HS-27A (cell line): Measurements from ENCODE around the gene PODN.

Source experiments
- DNase-seq: peaks from one replicate; pipeline ENCODE4 v3.0.0-alpha.2; 2012; ENCODE audit warnings: low read depth, missing footprints

PODN gene

DNA sequence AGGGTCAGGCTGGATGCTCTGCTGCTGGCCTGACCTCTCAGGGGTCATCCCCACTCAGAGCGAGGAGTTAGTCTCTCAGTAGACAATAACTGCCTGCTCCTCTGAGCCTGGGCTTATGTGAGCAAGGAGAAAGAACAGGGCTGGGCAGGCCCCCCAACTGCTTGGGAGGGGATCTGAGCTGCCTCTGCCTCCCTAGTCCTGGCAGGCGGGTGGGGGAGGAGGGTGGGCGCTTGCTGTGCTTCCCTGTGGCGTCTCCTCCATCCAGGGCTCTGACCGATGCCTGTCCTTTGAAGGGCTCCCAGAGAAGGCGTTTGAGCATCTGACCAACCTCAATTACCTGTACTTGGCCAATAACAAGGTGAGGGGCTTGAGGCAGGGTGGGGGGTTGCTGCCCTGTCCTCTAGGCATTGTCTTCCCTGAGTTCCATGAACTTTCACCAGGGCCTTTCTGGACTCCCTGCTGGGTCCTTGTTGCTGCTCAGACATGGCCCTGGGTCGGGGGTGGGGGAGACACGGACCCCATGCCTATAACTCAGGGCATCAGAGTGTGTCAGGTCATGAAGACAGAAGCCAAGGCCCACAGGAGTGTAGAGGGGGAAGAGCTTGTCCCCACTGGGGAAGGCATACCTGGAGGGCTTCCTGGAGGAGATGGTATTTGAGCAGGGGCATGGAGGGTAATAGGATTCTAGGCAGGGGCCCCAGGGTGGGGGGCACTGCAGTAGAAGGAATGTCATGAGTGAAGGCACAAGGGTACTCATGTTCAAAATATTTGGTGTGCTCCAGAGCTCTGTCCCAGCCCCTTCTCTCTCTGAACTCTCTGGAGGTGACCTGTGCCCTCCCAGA is 12.5 kb downstream of the PODN start:
- DNase-seq = no peak

DNA sequence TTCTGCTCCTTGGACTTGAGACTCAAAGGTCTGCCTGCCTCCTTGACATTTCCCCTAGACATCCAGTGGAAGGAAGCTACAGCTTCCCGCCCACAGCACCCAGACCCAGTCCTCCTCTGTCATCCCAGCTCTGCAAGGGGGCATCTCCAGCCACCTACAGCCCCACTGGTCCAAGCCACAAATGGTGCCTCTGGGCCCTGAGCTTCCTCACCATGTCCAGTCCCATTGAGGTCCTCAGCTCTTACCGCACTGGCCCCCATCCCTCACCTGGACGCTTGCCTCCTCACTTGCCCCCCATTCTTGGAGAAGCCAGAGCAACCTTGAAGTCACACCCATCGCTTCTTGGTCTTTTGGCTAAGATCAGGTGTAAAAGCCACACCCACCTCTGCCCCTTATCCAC is 13.2 kb downstream of the PODN start:
- no peak for DNase-seq

DNA sequence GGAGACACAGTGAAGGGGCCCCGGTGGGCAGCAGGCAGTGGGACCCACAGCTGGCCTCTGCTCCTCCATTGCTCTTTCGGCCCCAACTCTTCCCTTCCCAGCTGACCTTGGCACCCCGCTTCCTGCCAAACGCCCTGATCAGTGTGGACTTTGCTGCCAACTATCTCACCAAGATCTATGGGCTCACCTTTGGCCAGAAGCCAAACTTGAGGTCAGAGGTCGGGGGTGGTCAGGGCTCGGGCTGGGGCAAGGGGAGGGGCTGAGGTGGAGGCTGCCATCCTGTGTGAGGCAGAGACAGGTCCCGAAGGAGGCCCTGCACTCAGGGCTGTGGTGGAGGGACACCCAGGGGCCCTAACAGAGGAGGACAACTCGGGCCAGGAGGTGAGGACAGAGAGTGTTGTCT is 13.7 kb downstream of the PODN start:
- DNase-seq = no peak

DNA sequence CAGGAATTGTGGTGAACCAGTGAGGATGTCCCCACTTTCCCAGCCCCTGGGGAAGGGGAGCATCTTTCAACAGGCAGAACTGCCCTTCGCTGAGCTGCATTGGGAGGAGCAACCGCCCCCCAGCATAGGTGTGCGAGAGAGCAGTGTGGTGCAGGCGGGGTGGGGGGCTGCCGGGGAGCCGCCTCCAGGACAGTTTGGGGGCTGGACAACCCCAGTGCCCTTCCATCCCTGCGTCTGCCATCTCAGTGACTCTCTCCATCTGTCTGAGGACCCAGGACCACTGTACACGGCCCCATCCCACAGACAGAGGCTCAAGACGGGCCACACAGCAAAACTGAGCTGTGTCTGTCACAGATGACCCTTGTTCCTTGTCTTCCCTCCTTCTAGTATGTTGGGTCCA is 14.2 kb downstream of the PODN start:
- no peak for DNase-seq

DNA sequence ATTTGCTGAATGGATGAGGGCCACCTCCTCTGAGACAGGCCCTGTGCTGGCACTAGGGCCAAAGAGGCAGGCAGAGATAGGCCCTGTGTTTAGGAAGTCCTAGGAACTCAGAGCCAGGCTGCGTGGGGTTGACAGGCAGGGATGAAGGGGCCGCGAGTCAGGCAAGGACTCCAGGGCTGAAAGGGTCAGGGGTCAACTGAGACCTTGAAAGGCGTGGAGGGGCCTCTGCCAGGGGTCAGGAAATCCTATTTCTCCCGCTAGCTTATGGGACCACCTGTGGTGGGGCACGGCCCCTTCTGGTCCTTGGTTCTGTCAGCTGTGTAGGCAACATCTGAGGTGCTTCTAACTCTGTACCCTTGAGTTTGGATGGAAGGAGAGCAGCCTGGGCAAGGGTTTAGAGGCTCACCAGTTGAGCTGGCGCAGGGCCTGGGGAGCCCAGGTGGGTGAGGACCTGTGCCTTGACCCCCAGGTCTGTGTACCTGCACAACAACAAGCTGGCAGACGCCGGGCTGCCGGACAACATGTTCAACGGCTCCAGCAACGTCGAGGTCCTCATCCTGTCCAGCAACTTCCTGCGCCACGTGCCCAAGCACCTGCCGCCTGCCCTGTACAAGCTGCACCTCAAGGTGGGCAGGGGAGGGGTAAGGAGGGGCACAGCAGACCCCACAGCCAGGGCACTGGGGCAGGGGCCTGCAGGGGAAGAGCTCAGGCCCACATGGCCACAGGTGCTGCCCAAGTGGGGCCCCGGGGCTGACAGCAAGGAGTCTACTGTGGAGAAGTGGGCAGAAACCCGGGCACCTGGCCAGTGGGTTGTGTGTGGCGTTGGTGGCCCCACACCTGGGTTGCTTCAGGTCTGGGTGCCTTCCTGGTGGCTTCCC is 14.9 kb downstream of the PODN start:
- no peak for DNase-seq

DNA sequence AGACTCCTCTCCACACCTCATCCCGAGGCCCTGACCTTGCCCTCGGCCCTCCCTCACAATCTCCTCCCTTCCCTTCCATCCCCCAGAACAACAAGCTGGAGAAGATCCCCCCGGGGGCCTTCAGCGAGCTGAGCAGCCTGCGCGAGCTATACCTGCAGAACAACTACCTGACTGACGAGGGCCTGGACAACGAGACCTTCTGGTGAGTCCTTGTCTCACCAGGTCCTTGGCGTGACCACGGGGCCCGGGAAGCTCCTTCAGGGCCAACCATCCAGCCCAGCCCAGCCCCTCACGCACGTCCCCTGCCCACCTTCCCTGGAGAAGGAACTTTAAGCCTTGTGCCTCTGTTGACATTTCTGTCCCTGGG is 15.6 kb downstream of the PODN start:
- no peak for DNase-seq

DNA sequence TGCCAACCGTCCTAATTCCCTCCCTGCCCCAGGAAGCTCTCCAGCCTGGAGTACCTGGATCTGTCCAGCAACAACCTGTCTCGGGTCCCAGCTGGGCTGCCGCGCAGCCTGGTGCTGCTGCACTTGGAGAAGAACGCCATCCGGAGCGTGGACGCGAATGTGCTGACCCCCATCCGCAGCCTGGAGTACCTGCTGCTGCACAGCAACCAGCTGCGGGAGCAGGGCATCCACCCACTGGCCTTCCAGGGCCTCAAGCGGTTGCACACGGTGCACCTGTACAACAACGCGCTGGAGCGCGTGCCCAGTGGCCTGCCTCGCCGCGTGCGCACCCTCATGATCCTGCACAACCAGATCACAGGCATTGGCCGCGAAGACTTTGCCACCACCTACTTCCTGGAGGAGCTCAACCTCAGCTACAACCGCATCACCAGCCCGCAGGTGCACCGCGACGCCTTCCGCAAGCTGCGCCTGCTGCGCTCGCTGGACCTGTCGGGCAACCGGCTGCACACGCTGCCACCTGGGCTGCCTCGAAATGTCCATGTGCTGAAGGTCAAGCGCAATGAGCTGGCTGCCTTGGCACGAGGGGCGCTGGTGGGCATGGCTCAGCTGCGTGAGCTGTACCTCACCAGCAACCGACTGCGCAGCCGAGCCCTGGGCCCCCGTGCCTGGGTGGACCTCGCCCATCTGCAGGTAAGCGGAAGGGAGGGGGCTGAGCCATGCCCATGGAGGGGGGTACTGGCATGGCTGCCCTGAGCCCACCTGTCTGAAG is 16.5 kb downstream of the PODN start:
- no peak for DNase-seq

DNA sequence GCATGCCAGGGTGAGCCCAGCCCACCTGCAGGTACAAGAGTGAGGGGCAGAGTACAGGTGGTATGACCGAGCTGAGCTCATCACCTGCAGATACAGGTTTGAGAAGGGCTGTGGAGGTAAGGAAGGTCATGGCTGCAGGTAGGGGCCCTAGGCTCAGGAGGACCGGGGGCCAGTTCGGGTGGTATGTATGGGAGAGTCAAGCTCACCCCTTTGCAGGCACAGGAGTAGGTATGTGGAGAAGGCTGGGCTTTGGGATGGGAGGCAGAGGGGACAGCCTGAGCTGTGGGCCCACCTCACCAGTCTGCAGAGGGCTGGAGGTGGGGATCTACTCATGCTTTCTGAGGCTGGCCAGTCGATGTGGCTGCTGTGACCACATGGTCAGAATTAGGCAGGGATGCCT is 17.2 kb downstream of the PODN start:
- no peak for DNase-seq

DNA sequence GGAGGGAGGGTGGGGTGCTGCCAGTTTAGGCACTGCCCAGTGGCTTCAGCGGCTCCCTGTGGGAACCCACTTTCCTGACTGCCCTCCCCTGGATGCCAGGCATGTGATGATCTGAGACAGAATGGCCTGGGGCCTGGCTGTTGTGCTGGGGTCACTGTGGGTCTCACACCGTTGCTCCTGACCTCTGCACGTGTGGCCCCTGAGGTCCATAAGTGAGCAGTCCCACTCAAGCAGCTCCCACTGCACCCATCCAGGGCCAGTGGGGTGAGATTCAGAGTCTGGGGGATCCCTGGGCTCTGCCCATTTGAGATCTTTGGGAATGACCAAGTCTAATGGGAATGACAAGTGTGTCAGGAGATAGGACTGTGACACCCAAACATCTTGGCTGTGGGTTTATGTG is 18.0 kb downstream of the PODN start:
- no peak for DNase-seq

DNA sequence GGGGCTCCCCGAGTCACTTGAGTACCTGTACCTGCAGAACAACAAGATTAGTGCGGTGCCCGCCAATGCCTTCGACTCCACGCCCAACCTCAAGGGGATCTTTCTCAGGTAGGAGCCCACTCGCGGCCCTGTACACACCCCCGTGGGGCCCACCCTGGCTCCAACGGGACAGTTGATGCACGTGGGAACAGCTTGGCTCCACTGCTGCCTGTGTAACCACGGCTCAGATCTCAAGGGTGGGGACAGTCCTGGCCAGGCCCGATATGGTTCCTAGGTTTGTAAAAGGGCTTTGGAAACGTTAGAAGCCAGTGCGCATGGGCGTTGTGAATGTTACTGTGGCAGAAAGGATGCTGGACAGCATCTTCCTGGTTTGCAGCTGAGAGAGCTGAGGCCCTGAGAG is 18.8 kb downstream of the PODN start:
- DNase-seq = no peak

DNA sequence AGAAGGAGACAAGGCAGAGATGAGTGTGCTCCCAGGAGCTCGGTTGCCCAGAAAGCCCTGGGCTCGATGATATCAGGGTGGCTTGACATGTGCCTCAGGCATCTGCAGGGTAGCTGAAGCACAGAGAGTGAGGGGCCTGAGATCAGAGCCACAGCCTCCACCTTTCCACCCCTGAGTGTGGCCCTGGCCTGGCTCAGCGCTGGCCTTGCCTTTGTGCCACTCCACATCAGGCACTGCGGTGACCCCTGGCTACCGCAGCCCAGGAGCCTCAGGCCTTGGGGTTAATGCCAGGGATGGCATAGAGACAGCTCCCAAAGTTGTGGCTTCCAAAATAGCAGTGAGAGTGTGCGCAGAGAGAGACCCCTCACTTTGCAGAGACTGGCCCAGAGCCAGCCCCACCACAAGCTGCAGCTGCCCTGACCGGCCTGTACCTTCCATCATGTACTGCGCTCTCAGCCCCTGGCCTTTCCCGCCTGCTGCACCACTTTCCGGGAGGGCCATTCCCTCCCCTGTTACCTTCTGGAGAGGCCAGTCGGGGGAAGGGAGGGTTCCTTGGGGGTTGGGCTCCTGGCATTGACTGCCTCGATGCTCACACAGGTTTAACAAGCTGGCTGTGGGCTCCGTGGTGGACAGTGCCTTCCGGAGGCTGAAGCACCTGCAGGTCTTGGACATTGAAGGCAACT is 19.5 kb downstream of the PODN start:
- no peak for DNase-seq

DNA sequence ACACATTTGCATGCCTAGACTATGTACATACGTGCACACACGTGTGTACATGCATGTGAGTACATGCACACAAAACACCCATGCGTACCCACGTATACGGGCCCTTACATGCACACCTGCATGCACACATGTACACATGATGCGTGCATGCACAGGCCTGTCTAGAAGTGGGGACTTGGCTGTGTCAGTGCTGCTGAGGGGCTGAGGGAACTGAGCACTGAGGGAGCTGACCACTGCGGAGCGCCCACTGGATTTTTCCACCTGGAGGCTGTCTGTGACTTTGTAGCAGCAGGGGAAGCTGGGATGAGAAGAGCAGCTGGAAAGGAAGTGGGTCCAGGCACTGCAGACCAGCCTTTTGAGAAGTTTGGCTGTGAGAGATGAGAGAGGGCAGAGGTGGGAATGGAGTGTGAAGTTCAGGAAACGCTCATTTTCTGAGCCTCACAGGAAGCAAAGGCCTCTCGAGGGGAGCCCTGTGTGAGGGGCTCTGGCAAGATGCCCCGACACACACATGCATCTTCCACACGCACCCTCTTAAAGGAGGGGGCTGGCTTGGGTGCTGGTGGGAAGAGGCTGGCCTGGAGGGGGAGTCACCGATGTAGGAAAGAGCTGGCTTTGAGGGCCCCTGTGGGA is 20.9 kb downstream of the PODN start:
- no peak for DNase-seq

DNA sequence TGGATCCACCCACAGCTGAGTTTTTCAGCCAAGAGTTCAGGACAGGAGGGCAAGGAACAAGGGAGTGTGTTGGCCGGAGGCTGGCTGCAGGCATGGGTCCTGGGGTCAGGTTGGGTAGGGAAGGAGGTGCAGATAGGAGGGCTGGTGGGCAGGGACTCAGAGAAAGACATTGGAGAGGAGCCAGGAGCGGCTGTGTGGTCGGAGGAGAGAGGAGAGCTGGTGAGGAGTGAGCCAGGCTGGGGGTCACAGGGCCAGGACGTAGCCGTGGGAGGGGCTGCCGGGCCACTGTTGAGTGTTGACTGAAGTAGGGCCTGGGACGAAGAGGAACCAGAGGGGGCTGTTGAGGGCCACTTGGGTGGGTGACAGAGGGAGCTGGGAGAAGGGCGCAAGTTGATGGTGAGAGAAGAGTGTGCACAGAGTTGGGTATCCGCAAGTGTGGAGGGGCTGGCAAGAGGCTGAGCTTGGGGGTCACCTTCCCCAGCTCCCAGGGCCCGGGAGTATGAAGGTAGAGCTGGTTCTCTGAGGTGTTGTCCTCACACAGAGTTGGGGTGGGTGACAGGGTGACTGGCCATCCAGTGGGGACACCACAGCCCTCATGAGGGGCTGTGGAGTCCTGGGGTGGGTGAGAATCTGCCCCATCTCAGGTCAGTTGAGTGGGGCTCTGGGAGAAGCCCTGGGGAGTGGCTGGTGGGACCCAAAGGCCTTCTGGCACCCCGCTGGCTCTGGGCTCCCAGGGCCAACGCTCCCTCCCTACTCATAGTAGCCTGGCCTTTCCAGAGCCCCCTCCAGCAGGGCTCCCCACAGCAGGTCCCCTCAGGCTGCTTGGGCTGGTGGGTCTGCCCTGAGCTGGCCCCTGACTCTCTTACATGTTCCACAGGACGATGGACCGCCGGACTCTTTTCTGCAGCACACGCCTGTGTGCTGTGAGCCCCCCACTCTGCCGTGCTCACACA is 21.9 kb downstream of the PODN start:
- no peak for DNase-seq

DNA sequence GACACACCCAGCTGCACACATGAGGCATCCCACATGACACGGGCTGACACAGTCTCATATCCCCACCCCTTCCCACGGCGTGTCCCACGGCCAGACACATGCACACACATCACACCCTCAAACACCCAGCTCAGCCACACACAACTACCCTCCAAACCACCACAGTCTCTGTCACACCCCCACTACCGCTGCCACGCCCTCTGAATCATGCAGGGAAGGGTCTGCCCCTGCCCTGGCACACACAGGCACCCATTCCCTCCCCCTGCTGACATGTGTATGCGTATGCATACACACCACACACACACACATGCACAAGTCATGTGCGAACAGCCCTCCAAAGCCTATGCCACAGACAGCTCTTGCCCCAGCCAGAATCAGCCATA is 22.6 kb downstream of the PODN start:
- no peak for DNase-seq

DNA sequence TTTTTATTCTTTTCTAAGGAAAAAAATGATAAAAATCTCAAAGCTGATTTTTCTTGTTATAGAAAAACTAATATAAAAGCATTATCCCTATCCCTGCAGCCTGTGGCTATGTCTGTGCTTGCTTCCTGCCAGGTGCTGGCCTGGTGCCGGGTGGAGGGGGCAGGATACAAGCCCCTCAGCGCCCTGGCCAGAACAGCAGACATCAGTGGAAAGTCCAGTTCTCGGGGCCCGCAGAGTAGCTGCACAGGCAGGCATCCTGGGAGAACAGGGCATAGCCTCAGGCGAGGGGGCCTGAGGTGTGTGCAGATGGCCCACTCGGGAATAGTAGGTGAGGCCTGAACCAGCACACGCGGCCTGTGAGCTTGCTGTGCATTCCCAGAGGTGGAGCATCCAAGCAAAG is 23.4 kb downstream of the PODN start:
- DNase-seq = no peak

DNA sequence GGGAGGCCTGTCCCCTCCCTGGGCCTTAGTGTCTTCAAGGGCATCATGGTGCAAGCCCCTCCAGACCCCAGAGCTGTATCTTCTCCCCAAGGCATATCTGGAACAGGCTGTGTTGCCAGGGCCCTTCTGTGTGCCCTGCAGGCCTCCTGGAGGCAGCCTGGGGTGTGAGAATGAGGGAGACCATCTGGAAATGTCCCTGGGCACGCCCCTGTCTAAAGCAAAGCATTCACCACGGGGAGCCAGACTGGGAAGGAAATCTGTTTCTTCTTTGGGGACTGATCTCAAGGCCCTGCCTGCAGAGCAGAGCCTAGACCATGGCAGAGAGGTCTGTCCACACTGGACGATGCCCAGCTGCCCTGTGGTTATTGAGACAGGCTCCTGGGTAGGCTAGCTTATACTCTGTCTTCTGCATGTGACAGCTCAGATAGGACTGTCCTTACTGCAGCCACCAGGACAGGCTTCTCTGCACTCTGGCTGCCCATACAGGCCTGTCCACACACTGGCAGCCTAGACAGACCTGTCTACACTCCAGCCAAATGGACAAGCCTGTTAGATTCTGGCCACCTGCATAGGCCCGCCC is 24.6 kb downstream of the PODN start:
- no peak for DNase-seq

DNA sequence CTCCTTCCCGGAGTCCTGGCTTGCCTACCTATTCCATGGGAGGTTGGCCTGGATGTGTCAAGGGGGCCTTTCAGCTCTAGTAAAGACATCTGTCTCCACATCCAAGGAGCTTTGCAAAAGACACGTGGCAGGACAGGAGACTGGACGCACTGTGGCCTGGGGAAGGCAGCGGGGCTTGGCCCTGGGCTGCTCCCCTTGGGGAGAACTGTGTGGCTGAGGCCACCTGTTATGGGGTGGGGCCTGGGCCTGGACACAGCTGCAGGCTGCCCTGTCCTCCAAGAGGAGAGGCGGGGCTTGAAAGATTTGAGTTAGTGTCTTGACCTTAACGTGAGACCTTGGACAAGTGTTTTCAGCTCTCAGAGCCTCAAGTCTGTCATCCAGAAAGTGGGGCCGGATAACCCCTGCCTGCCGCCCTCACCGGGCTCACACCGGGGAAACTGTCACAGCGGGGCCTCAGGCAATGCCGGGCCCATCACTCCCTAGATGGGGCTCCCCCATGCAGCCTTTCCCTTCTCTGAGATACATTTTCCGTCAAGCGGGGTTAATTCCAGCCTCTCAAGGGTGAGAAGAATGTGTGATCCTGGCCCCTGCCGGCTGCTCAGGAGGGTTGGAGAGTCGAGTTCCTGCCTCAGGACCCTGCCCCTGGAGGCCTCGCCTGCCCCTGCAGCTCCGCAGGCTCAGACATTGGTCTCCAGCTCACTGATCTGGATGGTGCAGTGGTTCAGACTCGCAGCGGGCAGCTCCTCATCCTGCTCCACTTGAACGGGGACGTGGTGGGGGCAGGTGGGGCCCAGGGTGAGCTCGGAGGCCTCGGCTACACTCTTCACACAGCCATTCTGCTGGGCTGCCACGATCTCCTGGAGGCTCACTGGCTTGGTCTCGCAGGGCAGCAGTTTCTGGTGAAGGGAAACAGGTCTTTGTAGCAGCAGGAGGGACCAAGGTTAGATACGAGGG is 25.6 kb downstream of the PODN start:
- DNase-seq = no peak

DNA sequence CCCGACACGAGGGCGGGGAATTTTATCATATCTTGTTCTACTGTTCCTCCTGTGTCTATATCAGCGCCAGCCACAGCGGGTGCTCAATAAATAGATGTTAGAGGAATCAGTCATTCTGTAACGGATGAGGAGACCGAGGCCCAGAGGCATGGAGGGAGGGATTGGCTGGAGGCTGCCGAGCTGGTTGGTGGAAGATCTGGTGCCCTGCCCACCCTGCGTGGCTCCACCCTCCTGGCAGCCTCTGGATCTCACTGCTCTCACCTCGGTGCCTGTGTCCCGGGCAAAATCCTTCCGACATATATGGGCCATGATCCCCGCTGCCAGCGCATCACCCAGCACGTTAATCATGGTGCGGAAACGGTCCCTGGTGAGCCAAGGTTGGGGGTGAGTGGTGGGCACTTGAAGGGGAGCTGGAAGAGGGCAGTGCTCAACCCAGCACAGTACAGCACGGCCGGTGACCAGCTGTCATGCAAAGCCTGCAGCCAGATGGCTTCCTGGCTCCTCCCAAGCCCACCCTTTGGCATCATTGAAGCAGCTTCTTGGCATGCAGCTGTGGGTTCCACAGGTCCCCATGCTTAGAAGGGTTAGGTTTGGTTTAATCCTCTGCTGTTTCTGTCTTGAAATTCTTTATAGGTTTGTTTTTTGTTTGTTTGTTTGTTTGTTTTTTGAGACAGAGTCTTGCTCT is 26.7 kb downstream of the PODN start:
- no peak for DNase-seq
